Upper lobe of left lung (tissue), 6 donors: ENCODE data around the gene FAM168A. TPM values are rescaled to one million over a fixed set of nuclear protein-coding genes. Genes with fewer than 3 reads are reported as not detected.
A peak's percentile ranks its signal among the peaks of the same experiment; 100 is the strongest.

Experiments
- ATAC-seq, 2 donors: fragments of 200-7000 bp; cut with Tn5 transposase; one replicate each; pipeline ENCODE4 v1.9.1; 2022; ENCODE audit warnings: mild to moderate bottlenecking in 2 of 2, moderate library complexity in 2 of 2; ENCODE audit not compliant: low FRiP score in 2 of 2
- DNase-seq, 2 donors: peaks; one replicate each; pipeline ENCODE4 v3.0.0-alpha.2; 2019 to 2020
- H3K27ac ChIP-seq, 4 donors: fragments of 200-600 bp; sonication (generic); one replicate each; pipeline ENCODE4 v1.5.1; 2016 to 2019
- H3K27me3 ChIP-seq, 4 donors: fragments of 200-600 bp; sonication (generic); one replicate each; pipeline ENCODE4 v1.5.1; 2017 to 2019
- H3K36me3 ChIP-seq, 4 donors: fragments of 200-600 bp; sonication (generic); one replicate each; pipeline ENCODE4 v1.5.1; 2016 to 2019
- H3K4me1 ChIP-seq, 4 donors: fragments of 200-600 bp; sonication (generic); one replicate each; pipeline ENCODE4 v1.5.1; 2018 to 2019
- H3K4me3 ChIP-seq, 4 donors: fragments of 200-600 bp; sonication (generic); one replicate each; pipeline ENCODE4 v1.5.1; 2017 to 2019; ENCODE audit warnings: mild to moderate bottlenecking in 2 of 4, moderate library complexity in 1 of 4
- H3K9me3 ChIP-seq, 4 donors: fragments of 200-600 bp; sonication (generic); one replicate each; pipeline ENCODE4 v1.5.1; 2018 to 2019
- EP300 ChIP-seq, 4 donors: sonication (generic); formaldehyde crosslinking; IDR thresholded peaks; one replicate each; pipeline ENCODE4 v1.5.1; 2017; ENCODE audit warnings: antibody characterized with exemption in 4 of 4, control low read depth in 2 of 4
- POLR2A ChIP-seq, 4 donors: fragments of 450-650 bp; IDR thresholded peaks; one replicate each; pipeline ENCODE4 v1.5.1; 2016 to 2017; ENCODE audit warnings: antibody characterized with exemption in 4 of 4, mild to moderate bottlenecking in 2 of 4
- POLR2AphosphoS5 ChIP-seq, 2 donors: sonication (generic); formaldehyde crosslinking; IDR thresholded peaks; one replicate each; pipeline ENCODE4 v1.5.1; 2017; ENCODE audit warnings: antibody characterized with exemption in 2 of 2
- WGBS, 2 donors: methylation state at CpG; one replicate each; pipeline ENCODE4 v1.1.5; 2017 to 2018; 5-methylcytosine and 5-hydroxymethylcytosine counted together
- total RNA-seq, 6 donors: library from RNA; depleted of rRNA in 4 of 6; stranded (reverse); fragments of >200 nt in 4 of 6; gene quantifications; one replicate each; pipeline versions ENCODE4 v1.1.0 to v1.2.1, GENCODE V29; 2016 to 2021
- TF ChIP-seq, protein P1 (sequence below), 6 experiments: fragments of 450-650 bp in 4 of 6; fragments of 200-600 bp in 2 of 6; sonication (generic) in 2 of 6; IDR thresholded peaks; one replicate each; pipeline ENCODE4 v1.5.1; 2016 to 2019; ENCODE audit warnings: antibody characterized with exemption in 6 of 6
- donor health status: DM: no; HTN: no; CAD: no; lungs with moderate emphysema.
- donor health status: DM: no; HTN: yes; CAD: no; lungs with severe emphysema.

The FAM168A gene
- total RNA-seq, 6 donors from 2014 or later, result 15.7 to 30.7 (median 24.1) TPM

DNA sequence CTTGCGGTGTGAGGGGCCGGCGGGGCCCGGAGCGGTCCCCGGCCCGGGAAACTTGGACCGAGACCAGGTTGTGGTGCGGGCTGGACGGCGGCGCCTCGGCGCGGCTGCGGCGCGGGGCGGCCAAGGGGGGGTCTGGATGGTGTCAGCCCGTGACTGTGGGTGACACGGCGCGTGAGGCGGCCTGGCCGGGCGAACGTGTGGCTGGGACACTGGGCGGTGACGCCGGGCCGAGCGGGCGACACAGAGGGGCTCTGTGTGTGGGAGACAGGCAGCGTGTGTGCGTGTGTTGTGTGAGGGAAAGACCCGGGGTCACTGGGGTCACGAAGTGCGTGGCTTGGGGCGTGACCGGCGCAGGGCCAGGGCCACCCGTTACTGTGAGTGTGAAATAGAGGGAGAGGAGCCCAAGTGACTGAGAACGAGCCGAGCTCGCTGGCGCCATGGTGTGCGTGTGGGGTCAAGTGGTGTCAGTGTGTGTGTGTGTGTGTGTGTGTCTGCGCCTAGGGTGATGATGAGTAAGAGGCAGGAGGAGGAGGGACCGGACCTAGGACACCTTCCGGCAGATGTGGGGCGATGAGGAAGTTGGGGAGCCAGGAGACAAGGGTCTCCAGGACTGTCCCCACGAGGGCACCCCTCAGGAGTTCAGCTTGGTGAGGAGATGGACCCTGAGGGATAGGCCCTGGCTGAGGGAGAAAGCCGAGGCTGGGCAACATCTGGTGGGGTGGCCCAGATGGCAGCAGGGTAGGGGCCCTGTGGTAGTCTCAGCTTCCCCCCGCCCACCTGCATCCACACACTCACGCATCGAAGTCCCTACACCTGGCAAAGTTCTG is 220.9 kb downstream of the FAM168A start:
- WGBS, 2 donors, result 9 to 17% methylated on average over 14 to 39 of the region's 56 CpGs
- DNase-seq, result peak; percentile 79 to 92
- no peaks in the 10 kb centered on the region for H3K27me3 ChIP-seq
- TF ChIP-seq POLR2AphosphoS5 (IDR thresholded peaks at IDR 0.05) (peak; percentile 57 to 69), EP300 (IDR thresholded peaks at IDR 0.05) (no peak), POLR2A (IDR thresholded peaks at IDR 0.05) (peak in 2 of 4 donors; percentile 46 to 64)
- TF ChIP-seq, protein P1, sequence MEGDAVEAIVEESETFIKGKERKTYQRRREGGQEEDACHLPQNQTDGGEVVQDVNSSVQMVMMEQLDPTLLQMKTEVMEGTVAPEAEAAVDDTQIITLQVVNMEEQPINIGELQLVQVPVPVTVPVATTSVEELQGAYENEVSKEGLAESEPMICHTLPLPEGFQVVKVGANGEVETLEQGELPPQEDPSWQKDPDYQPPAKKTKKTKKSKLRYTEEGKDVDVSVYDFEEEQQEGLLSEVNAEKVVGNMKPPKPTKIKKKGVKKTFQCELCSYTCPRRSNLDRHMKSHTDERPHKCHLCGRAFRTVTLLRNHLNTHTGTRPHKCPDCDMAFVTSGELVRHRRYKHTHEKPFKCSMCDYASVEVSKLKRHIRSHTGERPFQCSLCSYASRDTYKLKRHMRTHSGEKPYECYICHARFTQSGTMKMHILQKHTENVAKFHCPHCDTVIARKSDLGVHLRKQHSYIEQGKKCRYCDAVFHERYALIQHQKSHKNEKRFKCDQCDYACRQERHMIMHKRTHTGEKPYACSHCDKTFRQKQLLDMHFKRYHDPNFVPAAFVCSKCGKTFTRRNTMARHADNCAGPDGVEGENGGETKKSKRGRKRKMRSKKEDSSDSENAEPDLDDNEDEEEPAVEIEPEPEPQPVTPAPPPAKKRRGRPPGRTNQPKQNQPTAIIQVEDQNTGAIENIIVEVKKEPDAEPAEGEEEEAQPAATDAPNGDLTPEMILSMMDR (IDR thresholded peaks at IDR 0.05), result no peak
- no peaks in the 10 kb centered on the region for H3K36me3 ChIP-seq
- ATAC-seq, result peak; percentile 47 to 49
- H3K4me1 ChIP-seq, result peaks cover 8 to 63% (median 41%) of the 10 kb centered on the region in 4 donors
- peak overlapping the region; percentile 89 to 97 (median 94) for H3K27ac ChIP-seq
- H3K4me3 ChIP-seq, result peak overlapping the region; percentile 64 to 91 (median 76)
- H3K9me3 ChIP-seq, result no peaks in the 10 kb centered on the region

DNA sequence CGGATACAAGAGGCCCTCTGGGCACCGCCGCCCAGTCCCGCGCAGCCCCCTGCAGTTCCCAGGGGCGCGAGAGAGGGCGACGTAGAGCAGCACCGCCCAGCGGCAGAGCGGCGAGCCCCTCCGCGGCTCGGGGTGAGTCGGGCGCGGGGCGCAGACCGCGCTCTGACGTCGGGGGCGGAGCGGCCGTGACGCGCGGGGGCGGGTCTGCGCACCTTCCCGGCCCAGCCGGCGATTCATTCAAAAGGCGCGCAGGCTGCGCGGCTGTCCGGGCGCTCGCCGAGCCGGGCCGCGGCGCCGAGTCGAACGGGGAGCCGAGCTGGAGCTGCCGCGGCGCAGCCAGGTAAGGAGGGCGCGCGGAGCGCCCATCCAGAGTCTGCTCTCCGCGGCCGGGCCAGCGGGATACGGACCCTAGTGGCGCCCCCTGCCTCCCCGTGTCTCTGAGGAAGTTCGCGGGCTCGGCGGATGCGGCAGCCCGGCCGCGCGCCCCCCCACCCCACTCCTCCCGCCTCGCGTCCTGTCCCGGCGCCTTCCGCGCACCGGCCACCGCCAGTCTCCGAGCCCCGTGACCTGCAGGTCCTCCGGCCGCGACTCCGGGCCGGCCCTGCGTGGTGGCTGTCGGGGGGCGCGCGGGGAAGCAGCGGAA is 221.6 kb downstream of the FAM168A start, which contains the start of gene RELT:
Gene RELT (plus strand): TSS at position 240 of the 643 bp plus-strand sequence. CDS start 12,738 bp downstream, outside the sequence.
- peak; percentile 93 to 99 for DNase-seq
- Histone ChIP-seq H3K4me3 (peak within 1 kb of the TSS; percentile 64 to 91 (median 76)), H3K9me3 (no peaks in the 10 kb centered on the region), H3K27ac (peak within 1 kb of the TSS; percentile 89 to 97 (median 94)), H3K4me1 (peaks cover 8 to 57% (median 35%) of the 10 kb centered on the region in 4 donors), H3K27me3 (no peaks in the 10 kb centered on the region), H3K36me3 (no peaks in the 10 kb centered on the region)
- WGBS, 2 donors, result 1 to 2% methylated on average over 11 to 44 of the region's 96 CpGs
- peak in 3 of 4 donors; percentile 90 to 96 (median 91) for TF ChIP-seq POLR2A (IDR thresholded peaks at IDR 0.05)
- TF ChIP-seq, protein P1 (IDR thresholded peaks at IDR 0.05), result peak; percentile 98 to 99 (median 99)
- peak; percentile 45 to 77 for TF ChIP-seq POLR2AphosphoS5 (IDR thresholded peaks at IDR 0.05)
- TF ChIP-seq EP300 (IDR thresholded peaks at IDR 0.05), result no peak
- peak; percentile 95 to 96 for ATAC-seq

DNA sequence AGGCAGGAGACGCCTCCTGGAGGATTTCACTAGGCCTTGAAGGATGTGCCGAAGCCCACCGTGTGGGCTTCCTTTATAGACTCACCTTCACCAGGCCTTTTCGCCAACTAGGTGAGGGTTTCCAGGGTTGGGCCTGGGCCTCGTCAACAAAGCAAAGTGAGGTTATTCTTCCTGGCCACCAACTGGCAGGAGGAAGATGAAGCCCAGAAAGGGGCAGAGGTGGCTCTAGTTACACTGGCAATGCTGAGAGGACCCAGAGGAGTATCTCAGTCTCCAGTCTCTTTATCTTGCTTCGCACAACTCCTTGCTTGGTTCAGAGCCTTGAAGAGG is 222.1 kb downstream of the FAM168A start:
- Histone ChIP-seq H3K27ac (peak overlapping the region; percentile 40 to 97 (median 94)), H3K4me3 (peak overlapping the region in 3 of 4 donors; percentile 72 to 91 (median 79)), H3K9me3 (no peaks in the 10 kb centered on the region), H3K36me3 (no peaks in the 10 kb centered on the region), H3K4me1 (peaks cover 8 to 53% (median 32%) of the 10 kb centered on the region in 4 donors), H3K27me3 (no peaks in the 10 kb centered on the region)
- no peak for TF ChIP-seq POLR2A (IDR thresholded peaks at IDR 0.05)
- ATAC-seq (no peak), DNase-seq (no peak)
- WGBS, 2 donors, result 60 to 62% methylated on average over 6 of the region's 6 CpGs

DNA sequence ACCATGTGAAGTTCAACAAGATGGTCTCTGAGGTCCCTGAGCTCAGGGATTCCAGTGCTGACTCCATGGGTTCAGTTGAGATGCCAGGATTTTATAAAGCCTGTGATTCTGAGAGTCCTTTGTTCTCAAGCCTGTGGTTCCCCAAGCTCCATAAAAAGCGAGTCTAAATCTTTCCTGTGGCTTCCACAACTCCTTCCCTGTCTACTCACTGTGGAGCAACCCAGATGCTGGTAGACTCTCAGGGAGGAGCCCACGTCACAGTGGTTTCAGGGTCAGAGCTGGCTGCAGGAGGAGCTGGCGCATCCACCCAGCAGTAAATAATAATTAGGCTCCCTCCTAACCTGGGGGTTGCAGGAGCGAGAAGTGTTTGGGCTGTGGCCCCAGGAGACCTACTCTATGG is 223.8 kb downstream of the FAM168A start:
- no peak for TF ChIP-seq EP300 (IDR thresholded peaks at IDR 0.05)
- TF ChIP-seq POLR2A (IDR thresholded peaks at IDR 0.05), result no peak
- no peak for TF ChIP-seq POLR2AphosphoS5 (IDR thresholded peaks at IDR 0.05)
- TF ChIP-seq, protein P1 (IDR thresholded peaks at IDR 0.05), result no peak
- Histone ChIP-seq H3K27me3 (no peaks in the 10 kb centered on the region), H3K9me3 (no peaks in the 10 kb centered on the region), H3K4me1 (peaks cover 8 to 36% (median 16%) of the 10 kb centered on the region in 4 donors), H3K36me3 (no peaks in the 10 kb centered on the region), H3K27ac (no peak overlapping the region), H3K4me3 (no peak overlapping the region)
- DNase-seq (no peak), ATAC-seq (no peak)
- WGBS, 2 donors, result 78 to 83% methylated on average over 4 of the region's 4 CpGs

DNA sequence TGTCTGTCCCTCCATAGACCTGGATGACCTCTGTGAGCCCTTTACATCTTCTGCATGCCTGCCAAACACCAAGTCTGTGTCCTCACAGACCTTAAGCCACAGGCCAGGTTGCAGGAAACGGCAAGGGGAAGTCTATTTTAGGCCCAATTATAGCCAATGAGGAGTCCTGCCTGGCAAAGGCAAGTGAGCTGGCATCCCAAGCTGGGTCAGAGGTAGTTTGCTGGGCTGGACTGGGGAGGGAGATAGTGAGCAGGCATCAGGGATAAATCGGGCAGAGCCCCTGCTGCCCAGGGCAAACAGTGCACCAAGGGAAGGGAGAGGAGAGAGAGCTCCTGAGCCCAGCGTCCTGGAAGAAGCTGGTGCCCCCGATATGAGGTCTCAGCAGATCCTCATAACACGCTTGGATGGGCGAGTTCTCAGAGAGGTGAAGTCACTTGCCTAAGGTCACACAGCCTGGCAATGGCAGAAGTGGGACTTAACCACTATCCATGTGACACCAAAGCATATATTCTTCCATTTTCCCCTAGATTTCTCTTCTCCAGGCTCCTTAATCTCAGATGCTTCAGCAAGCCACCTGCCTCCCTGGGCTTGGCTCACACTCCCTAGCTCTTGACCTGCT is 225.4 kb downstream of the FAM168A start:
- Histone ChIP-seq H3K4me3 (no peak overlapping the region), H3K27me3 (no peaks in the 10 kb centered on the region)

More for the DNA sequence above, 225.4 kb downstream of the FAM168A start:
- Histone ChIP-seq H3K27ac (no peak overlapping the region), H3K9me3 (no peaks in the 10 kb centered on the region), H3K4me1 (peaks cover 4 to 22% (median 9%) of the 10 kb centered on the region in 4 donors), H3K36me3 (peaks cover 0 to 14% (median 6%) of the 10 kb centered on the region in 4 donors)
- TF ChIP-seq POLR2AphosphoS5 (IDR thresholded peaks at IDR 0.05), result no peak
- TF ChIP-seq, protein P1 (IDR thresholded peaks at IDR 0.05), result peak in 2 of 6 experiments; percentile 17 to 19
- DNase-seq (no peak), ATAC-seq (no peak)
- WGBS, 2 donors, result 61 to 69% methylated on average over 5 to 6 of the region's 6 CpGs
